Measurements from ENCODE around the gene LITAFD.
A peak's percentile ranks its signal among the peaks of the same experiment; 100 is the strongest.

Gene LITAFD

DNA sequence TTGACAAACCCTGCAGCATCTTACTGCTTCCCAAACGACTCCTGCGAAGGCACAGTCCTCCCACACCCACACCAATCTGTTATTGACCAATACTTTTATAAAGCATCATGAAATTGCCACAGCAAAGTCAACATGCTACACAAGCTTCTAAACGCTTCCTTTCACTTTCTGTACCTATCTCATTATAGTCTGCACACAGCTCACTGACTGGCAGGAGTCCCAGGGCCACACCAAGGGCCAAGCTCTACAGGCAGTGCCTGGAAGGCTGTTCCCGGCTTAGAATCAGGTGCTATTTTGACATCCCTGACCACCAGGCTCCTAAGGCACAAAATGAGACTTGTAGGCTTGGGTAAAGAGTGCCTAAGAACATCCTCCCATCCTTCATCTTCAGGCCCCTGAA lies 42.1 kb downstream of the LITAFD start:
- DNase-seq = no peak

DNA sequence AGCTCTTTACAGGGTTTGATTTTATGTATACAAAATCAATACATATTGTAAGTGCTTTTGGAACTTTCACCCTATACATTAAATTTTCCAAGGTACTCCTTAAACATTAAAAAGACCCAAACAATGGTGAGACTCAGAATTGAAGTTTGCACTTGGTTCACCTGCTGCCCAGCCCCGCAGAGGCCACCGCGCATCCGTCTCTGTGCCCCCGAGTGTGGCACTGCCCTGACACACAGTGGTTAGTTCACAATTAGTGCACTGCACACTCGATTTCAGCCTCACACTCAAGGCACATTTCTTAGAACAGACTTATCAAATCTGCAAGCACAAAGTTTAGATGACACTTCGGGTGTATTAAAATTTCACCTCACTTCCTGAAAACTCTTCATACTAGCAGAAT lies 43.3 kb downstream of the LITAFD start:
- no peak for DNase-seq

DNA sequence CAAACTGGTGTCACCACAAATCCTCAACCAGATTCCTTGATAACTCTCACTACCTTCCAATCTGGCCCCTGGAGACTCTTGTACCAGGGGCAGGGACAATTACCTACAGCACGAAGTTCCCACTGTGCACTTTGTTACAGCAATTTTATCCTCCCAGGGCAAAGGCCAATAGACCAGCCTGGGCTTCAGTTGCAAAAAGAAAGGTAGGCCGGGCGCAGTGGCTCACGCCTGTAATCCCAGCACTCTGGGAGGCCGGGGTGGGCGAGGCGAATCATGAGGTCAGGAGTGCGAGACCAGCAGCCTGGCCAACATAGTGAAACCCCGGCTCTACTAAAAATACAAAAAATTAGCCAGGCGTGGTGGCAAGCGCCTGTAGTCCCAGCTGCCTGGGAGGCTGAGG lies 44.7 kb downstream of the LITAFD start:
- DNase-seq = no peak

- DNase-seq = peak; percentile 72
These were observed 46.4 kb downstream of the LITAFD start for GRCh38 chr16:8928467-8928957.

DNA sequence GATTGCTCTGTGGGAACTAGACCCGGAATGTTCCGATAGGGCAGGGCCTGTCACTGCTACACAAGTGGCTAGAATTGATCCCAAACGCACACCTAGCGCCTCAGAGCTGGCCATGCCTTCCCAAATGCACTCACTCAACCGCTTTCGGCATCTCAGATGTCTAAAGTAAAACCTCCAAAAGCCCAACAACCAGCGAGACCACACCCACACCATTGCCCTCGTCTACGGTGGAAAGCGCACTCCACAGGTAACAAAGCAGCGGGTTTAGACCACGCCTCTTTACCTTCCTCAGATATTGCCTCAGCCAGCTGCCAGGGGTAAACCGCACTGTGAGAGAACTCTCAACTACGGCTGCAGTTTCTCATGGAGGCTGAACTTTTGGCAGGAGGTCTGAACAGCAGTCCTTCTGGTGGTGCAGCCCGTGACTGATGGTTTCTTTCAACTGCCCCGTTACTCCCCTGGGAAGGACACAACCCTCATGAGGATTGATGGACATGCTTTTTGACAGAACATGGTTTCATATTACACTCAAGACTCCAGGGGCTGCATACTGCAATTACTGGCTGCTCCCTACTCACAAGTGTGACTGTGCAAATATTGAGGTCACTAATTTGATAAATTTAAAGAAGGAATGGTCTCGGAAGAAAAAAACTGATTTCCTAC lies 47.1 kb downstream of the LITAFD start:
- DNase-seq = no peak

GRCh38 chr16:8931859-8932258 lies 49.7 kb downstream of the LITAFD start:
- peak; percentile 54 for DNase-seq

DNA sequence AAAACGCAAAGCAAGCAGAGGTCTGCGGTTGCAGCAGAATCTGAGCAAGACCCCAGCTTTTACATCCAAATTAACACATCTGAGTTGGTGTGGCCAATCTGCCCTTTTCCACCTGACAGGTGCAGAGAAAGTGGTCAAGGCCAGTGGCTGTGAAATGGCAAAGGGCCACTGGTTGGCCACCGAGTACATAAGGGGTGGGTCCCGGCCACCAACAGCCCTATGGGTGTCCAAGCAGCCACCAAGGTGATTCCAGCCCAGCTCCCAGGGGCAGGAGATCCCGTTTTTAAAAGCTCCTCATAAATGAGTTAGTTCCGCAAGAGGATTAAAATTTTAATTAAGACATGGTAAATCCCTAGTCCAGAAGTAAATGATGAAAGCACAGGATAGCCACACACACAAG lies 52.5 kb downstream of the LITAFD start:
- no peak for DNase-seq

All from stimulated activated CD4-positive, alpha-beta T cell treated with anti-CD3 and anti-CD28 coated beads, Interleukin-15, amount 100 ng/mL, for 24 hours (primary cell).